MM.1S (cell line): ENCODE results near the gene CDC42.

ENCODE experiments used
- DNase-seq: peaks from one replicate; pipeline ENCODE4 v3.0.0-alpha.2; 2015
- H2AFZ ChIP-seq: fragments of 300-600 bp; sonication (generic); 2 replicates; pipeline ENCODE4 v1.6.0; 2016; ENCODE audit warnings: antibody characterized with exemption, low read length
- H3F3A ChIP-seq: fragments of 300-600 bp; sonication (generic); 2 replicates; pipeline ENCODE4 v1.6.1; 2016; ENCODE audit warnings: mild to moderate bottlenecking, antibody characterized with exemption, low read length, moderate library complexity, mixed read lengths; ENCODE audit not compliant: insufficient read depth
- H3K27ac ChIP-seq: fragments of 300-600 bp; sonication (generic); 2 replicates; pipeline ENCODE4 v1.5.1; 2016; ENCODE audit warnings: mild to moderate bottlenecking, low read length
- H3K27me3 ChIP-seq: fragments of 300-600 bp; sonication (generic); replicated peaks from 2 replicates; pipeline ENCODE4 v1.6.0; 2016; ENCODE audit warnings: low read length; ENCODE audit not compliant: insufficient read depth
- H3K36me3 ChIP-seq: fragments of 300-600 bp; sonication (generic); replicated peaks from 2 replicates; pipeline ENCODE4 v1.6.1; 2016; ENCODE audit warnings: mild to moderate bottlenecking, low read length, mixed read lengths; ENCODE audit not compliant: insufficient read depth
- H3K4me1 ChIP-seq: fragments of 300-600 bp; sonication (generic); 2 replicates; pipeline ENCODE4 v1.6.1; 2016; ENCODE audit warnings: low read length, mixed read lengths
- H3K4me2 ChIP-seq: fragments of 300-600 bp; sonication (generic); 2 replicates; pipeline ENCODE4 v1.6.0; 2016; ENCODE audit warnings: low read depth, low read length
- H3K4me3 ChIP-seq: fragments of 300-600 bp; sonication (generic); 2 replicates; pipeline ENCODE4 v1.5.1; 2016; ENCODE audit warnings: low read length, mixed read lengths
- H3K79me2 ChIP-seq: fragments of 300-600 bp; sonication (generic); 2 replicates; pipeline ENCODE4 v1.6.1; 2016; ENCODE audit warnings: mixed run types, low read length, mixed read lengths
- H3K9ac ChIP-seq: fragments of 300-600 bp; sonication (generic); 2 replicates; pipeline ENCODE4 v1.6.1; 2016; ENCODE audit warnings: low read length, mixed read lengths
- H3K9me2 ChIP-seq: fragments of 300-600 bp; sonication (generic); replicated peaks from 2 replicates; pipeline ENCODE4 v1.6.1; 2016; ENCODE audit warnings: mild to moderate bottlenecking, low read length, mixed read lengths; ENCODE audit not compliant: insufficient read depth
- H3K9me3 ChIP-seq: fragments of 300-600 bp; sonication (generic); replicated peaks from 2 replicates; pipeline ENCODE4 v1.6.1; 2016; ENCODE audit warnings: mild to moderate bottlenecking, low read length, mixed read lengths; ENCODE audit not compliant: insufficient read depth
- H4K20me1 ChIP-seq: fragments of 300-600 bp; sonication (generic); 2 replicates; pipeline ENCODE4 v1.6.1; 2016; ENCODE audit warnings: mild to moderate bottlenecking, low read length, moderate library complexity, mixed read lengths; ENCODE audit not compliant: insufficient read depth
- EZH2 ChIP-seq: fragments of 300-600 bp; sonication (generic); optimal IDR thresholded peaks from 2 replicates; pipeline ENCODE3; 2017; ENCODE audit warnings: low read depth, mild to moderate bottlenecking, antibody characterized with exemption, low read length, mixed read lengths
- EZH2phosphoT487 ChIP-seq: fragments of 300-600 bp; sonication (generic); IDR thresholded peaks from 2 replicates; pipeline ENCODE4 v1.6.1; 2018; ENCODE audit warnings: antibody characterized with exemption, low read length
- TF ChIP-seq, protein P1 (sequence below): fragments of 300-600 bp; sonication (generic); IDR thresholded peaks from 2 replicates; pipeline ENCODE4 v1.5.1; 2016; ENCODE audit warnings: antibody characterized with exemption, low read length, mixed read lengths

The CDC42 gene

GRCh38 chr1:22122273-22123070 is 70.0 kb downstream of the CDC42 start:
- Histone ChIP-seq H3K9me2 (no peaks in the 10 kb centered on the region), H3K27me3 (no peaks in the 10 kb centered on the region), H2AFZ (no peak overlapping the region), H3K27ac (no peak overlapping the region), H3F3A (peaks cover 11% of the 10 kb centered on the region), H3K36me3 (no peaks in the 10 kb centered on the region), H3K9me3 (no peaks in the 10 kb centered on the region), H3K4me2 (no peak overlapping the region), H3K4me3 (no peak overlapping the region), H3K4me1 (peaks cover 22% of the 10 kb centered on the region), H3K9ac (no peak overlapping the region), H4K20me1 (0 out of 2 replicates have a peak, but pooled peaks cover 4% of the 10 kb centered on the region), H3K79me2 (no peaks in the 10 kb centered on the region)
- no peak for DNase-seq
- TF ChIP-seq EZH2phosphoT487: no peak
- TF ChIP-seq, protein P1, sequence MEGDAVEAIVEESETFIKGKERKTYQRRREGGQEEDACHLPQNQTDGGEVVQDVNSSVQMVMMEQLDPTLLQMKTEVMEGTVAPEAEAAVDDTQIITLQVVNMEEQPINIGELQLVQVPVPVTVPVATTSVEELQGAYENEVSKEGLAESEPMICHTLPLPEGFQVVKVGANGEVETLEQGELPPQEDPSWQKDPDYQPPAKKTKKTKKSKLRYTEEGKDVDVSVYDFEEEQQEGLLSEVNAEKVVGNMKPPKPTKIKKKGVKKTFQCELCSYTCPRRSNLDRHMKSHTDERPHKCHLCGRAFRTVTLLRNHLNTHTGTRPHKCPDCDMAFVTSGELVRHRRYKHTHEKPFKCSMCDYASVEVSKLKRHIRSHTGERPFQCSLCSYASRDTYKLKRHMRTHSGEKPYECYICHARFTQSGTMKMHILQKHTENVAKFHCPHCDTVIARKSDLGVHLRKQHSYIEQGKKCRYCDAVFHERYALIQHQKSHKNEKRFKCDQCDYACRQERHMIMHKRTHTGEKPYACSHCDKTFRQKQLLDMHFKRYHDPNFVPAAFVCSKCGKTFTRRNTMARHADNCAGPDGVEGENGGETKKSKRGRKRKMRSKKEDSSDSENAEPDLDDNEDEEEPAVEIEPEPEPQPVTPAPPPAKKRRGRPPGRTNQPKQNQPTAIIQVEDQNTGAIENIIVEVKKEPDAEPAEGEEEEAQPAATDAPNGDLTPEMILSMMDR: no peak
- TF ChIP-seq EZH2: no peak

- Histone ChIP-seq H3F3A (peaks cover 11% of the 10 kb centered on the region), H3K4me3 (no peak overlapping the region), H3K9me2 (no peaks in the 10 kb centered on the region), H4K20me1 (0 out of 2 replicates have a peak, but pooled peaks cover 4% of the 10 kb centered on the region), H3K27me3 (no peaks in the 10 kb centered on the region), H3K9me3 (no peaks in the 10 kb centered on the region), H3K9ac (no peak overlapping the region), H3K4me2 (no peak overlapping the region), H2AFZ (no peak overlapping the region), H3K79me2 (no peaks in the 10 kb centered on the region), H3K27ac (no peak overlapping the region), H3K36me3 (no peaks in the 10 kb centered on the region), H3K4me1 (peaks cover 16% of the 10 kb centered on the region)
- TF ChIP-seq, protein P1: no peak
- TF ChIP-seq EZH2 (no peak), EZH2phosphoT487 (no peak)
- DNase-seq: no peak
Observed at GRCh38 chr1:22123071-22123390, 70.5 kb downstream of the CDC42 start.

DNA sequence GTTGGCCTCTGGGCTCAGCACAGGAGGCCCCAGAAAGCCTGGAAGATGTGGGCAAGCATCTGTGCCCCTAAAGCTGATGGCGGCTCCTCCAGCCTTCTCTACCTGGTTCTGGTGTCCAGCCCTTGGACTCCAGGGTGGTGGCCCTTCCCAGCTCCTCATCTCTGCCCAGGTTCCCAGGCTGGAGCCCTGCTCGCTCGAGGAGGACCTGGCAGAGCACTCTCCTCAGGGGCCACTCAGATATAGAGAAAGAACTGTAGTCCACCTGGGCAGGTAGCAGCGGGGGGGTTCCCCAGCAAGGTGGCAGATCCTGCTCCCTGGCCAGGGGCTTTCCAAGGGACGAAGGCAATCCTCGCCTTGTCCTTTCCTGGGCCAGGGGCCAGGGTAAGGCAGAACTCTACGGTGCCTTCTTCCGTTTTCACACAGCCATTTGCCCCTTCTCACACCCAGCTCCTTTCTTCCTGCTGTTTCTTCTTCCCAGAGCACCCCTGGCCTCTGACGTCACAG is 71.4 kb downstream of the CDC42 start:
- TF ChIP-seq, protein P1: no peak
- TF ChIP-seq EZH2phosphoT487 (no peak), EZH2 (no peak)
- no peaks in the 10 kb centered on the region for H4K20me1 ChIP-seq
- H3K4me2 ChIP-seq: no peak overlapping the region

More for the DNA sequence above, 71.4 kb downstream of the CDC42 start:
- Histone ChIP-seq H3K27me3 (no peaks in the 10 kb centered on the region), H3K9me2 (no peaks in the 10 kb centered on the region), H3K4me1 (peaks cover 7% of the 10 kb centered on the region), H3K9ac (no peak overlapping the region), H3K9me3 (no peaks in the 10 kb centered on the region), H3K27ac (no peak overlapping the region), H3K36me3 (no peaks in the 10 kb centered on the region), H3F3A (peaks cover 5% of the 10 kb centered on the region), H3K4me3 (no peak overlapping the region), H3K79me2 (no peaks in the 10 kb centered on the region), H2AFZ (no peak overlapping the region)
- DNase-seq: no peak
